ENCODE data around the gene SUPT6H.

SUPT6H gene

DNA sequence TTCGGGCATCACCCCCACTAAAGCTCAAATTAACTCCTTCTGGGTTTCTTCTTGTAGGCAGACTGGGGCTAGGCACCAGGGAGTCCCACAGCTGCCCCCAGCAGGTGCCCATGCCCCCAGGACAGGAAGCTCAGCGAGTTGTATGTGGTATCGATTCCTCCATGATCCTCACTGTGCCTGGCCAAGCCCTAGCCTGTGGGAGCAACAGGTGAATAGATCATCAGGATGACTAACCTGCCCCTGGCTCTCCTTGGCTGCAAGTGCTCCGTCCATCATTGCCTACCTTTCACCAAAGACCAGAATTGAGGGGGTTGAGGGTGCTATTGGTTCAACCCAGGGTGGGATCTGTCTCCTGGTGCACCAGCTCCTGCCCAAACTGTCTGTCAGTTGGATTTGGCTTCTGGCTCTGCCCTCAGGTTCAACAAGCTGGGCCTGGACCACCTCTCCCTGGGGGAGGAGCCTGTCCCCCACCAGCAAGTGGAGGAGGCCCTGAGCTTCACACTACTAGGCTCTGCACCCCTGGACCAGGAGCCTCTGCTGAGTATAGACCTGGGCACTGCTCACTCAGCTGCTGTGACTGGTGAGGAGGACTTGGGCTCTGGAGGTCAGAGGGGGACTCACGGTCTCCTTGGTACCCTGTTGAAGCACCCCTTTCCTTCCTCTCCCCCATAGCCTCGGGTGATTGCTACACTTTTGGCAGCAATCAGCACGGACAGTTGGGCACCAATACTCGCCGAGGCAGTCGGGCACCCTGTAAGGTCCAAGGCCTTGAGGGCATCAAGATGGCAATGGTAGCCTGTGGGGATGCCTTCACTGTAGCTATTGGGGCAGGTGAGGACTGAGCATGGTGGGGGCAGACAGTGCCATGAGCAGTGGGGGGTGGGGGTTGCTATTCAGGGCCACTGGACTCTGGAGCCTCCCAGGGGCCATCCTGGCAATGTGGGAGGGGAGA is 78.7 kb downstream of the SUPT6H start:
- DNase-seq, result no peak

DNA sequence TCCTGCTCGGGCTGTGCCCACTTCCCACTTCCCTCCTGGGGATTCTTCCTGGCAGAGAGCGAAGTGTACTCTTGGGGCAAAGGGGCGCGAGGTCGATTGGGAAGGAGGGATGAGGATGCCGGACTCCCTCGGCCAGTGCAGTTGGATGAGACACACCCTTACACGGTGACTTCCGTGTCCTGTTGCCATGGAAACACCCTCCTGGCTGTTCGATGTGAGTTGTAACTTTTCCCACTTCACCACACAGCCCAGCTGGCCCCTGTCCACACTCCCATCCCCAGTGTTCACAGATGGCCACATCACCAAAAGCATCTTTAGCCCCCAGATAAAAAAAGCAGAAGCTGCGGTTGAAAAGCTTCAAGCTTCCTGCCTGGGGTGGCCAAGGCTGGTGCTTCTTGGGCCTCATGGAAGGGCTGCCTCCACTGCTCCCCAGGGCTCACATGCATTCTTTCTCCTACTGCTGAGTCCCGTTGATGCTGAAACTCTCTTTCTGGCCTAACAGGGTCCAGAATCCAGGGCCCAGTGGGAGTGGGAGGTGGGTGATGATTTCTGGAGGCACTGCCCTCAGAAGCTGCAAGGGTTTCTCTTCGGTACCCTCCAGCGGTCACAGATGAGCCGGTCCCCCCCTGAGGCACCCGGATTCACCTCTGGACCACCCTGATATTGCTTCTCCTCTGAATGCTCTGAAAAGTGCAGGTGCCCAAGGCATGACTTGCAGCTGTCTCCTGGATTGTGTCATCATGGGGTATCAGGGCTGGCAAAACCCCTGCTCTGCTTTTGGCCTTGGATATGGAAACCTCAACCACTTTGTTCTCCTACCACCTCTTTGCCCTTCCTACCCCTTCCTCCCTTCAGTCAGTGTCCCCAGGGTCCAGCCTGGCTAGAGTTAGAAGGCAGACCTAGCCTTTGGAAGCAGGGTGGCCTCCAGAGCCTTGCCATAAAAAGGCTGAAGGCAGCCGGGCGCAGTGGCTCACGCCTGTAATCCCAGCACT is 79.6 kb downstream of the SUPT6H start:
- DNase-seq, result no peak

DNA sequence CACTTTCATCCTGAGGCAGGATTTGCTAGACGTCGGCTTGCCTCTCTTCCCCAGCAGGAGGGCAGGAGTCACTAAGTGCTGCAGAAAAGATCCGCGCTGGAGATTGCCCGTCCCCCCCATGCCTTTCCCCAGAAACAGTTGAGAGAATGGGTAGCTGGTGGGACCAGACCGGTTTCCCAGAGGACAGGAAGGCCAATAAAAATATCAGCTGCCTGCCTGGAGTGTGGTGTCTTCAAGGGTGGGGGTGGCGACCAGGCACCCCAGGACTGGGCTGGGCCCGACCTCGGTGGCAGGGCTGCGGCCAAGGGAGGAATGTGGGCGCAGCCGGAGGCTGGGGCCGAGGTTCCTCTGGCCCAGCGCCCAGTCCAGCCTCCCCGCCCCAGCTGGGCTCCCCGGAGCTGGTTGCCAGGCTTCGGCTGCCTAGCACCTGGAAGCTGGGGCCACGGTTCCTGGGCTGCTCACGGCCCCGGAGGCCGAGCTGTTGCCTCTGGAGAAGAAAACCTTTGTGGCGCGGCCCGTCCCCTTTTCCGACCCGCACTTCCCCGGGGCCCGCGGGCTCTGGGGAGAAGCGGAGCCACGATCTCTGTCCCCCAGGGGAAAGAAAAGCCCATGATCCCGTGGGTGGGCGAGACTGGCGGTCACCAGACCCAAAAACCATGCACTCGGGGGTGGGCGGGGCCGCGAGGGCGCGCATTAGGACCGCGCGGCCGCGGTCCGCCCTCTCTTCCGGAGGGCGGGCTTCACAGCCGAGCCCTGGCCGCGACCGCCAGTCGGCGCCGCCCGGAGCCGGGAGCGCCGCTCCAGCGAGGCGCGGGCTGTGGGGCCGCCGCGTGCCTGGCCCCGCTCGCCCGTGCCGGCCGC is 81.5 kb downstream of the SUPT6H start, which contains the start of gene TRAF4:
Gene TRAF4, plus strand, starts transcription at position 769 of the 861 bp plus-strand sequence. CDS start 102 bp downstream, outside the sequence.
- DNase-seq, result peak; percentile 70 to 81

DNA sequence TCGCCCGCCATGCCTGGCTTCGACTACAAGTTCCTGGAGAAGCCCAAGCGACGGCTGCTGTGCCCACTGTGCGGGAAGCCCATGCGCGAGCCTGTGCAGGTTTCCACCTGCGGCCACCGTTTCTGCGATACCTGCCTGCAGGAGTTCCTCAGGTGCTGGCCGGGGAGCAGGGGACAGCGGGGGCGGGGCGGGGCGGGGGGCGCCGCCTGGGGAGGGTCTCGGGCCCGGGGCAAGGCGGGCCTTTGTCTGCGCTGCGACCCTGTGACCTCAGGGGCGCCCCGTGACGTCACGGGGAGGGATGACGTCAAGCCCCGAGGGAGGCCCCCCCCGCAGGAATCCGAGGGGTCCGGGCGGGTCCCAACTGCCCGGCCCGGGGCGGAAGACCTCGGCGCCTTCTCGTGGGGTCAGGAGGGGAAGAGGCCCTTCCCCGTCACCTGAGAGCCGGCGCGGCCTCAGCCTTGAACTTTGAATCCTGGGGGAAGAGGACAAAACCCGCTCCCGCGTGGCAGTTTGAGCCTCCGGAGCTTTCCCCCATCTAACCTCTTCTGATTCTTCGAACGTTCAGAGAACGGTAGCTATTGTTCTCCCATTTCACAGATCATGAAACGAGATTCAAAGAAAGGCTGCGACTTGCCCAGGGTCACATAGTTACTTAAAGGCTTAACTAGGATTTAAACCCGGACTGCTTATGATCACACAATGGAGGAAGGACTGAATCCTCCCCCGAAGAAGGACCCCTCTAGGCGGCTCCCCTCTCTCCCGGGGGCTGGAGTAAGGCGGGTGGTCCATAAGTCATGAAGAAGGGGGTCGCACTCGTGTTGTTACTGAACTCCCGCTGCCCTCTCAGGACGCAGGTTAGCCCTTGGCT is 82.3 kb downstream of the SUPT6H start:
- DNase-seq, result peak; percentile 36 to 43

DNA sequence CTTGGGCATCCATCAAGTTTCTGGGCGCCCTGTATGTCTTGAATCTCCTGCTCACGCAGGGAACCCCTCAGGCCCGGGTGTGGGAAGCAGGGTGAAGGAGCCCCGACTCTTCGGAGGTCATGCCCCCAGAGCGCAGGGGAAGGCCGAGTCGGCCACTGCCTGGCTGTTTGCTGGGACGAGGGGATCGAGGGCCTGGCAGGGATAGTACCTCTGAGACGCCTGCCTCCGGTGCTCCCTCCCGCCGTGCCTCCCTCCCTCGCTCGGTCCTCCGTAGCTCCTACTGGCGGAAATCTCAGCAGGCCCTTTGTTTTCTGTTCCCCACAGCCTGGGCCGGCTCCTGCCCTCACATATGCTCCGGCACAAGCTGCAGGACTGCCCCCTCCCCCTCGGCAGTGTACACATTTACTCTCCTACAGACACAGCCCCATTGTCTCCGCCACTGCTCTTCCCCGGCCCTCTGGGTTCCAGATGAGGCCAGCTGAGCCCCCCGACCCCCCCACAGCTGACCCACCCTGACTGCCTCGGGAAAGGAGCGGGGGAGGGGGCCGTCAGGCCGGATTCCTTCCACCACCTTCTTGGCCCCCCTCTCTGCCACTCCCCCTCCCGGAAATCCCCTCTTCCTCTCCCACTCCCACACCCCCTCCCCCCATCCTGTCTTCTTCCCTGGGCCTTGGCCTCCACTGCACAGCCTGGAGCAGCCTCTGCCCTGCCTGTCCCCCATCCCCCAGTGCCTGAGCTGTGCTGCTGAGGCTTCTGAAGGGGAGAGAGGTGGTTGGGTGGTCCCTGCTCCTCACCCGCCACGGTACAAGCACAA is 83.2 kb downstream of the SUPT6H start:
- peak in 1 of 2 experiments; percentile 11 for DNase-seq

DNA sequence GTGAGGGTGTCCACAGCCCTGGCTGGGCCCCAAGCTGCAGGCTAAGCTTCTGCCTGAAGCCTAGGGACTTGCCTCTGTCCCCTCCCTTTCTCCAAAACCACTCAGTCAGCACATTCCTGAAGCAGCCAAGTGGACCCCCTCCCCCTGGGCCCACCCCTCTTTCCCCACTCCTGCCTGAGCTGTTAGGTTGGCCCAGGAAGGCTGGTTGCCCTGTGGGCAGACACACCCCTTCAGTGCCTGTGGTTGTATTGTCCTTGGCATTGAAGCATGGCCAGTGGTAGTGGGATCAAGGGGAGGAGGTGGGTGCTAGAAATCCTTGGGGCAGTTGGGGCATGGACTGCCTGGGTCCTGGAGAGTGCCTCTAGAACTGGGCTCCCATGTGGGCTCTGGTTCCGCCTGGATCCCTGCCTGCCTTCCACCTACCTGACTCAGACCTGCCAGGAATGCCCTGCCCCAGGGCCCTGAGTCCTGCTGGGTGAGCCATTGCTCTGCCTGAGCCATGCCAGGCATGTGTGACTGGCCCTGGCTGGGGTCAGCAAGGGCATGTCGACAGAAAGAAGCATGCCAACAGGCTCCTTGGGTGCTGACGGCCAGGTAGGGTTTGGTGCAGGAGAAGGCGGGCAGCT is 83.9 kb downstream of the SUPT6H start:
- no peak for DNase-seq

DNA sequence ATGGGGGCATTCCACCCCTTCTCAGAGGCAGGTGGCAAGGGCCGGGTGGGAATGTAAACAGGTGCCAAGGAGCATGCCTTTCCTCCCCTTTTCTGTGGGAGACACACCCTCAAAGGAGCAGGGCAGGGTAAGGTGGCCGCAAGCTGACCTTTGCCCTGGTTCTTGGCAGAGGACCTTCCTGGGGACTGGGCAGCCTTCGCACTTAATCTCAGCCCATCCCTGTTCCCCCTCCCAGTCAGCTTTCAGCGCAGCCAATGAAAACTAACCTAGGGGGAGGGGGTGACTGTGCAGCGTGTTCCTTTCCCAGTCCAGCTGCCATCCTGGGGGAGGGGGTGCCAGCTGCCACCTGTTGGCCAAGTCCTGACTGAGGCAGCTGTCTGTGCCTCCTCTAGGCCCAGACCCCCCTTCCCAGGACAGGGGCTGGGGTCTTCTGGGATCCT is 84.6 kb downstream of the SUPT6H start:
- DNase-seq, result no peak

DNA sequence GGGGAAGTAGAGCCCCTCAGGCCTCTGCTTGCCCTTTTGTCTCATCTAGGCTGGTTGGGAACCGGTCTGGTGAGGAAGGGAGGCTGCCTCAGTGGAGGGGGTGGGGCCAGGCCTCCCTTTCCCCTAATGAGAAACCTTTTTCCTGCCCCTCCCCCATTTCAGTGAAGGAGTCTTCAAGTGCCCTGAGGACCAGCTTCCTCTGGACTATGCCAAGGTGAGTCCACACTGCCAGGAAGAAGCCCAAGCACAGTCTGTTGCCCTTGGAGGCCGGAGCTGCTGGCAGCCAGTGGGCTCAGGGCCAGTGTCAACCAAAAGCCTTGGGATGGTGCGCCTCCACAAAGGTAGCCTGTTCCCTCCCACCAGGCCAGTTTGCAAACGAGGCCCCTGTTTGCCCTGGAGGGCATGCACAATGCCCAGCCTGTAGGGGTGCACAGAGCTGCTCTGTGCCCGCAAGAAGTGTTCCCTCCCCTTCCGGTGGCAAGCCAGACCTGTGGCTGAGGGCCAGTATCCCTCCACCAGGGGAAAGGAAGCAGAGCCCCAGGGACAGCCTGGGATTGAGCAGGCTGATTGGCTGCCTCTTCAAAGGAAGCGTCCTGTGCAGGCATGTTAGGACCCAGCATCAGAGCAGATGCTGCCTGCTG is 85.2 kb downstream of the SUPT6H start:
- no peak for DNase-seq

DNA sequence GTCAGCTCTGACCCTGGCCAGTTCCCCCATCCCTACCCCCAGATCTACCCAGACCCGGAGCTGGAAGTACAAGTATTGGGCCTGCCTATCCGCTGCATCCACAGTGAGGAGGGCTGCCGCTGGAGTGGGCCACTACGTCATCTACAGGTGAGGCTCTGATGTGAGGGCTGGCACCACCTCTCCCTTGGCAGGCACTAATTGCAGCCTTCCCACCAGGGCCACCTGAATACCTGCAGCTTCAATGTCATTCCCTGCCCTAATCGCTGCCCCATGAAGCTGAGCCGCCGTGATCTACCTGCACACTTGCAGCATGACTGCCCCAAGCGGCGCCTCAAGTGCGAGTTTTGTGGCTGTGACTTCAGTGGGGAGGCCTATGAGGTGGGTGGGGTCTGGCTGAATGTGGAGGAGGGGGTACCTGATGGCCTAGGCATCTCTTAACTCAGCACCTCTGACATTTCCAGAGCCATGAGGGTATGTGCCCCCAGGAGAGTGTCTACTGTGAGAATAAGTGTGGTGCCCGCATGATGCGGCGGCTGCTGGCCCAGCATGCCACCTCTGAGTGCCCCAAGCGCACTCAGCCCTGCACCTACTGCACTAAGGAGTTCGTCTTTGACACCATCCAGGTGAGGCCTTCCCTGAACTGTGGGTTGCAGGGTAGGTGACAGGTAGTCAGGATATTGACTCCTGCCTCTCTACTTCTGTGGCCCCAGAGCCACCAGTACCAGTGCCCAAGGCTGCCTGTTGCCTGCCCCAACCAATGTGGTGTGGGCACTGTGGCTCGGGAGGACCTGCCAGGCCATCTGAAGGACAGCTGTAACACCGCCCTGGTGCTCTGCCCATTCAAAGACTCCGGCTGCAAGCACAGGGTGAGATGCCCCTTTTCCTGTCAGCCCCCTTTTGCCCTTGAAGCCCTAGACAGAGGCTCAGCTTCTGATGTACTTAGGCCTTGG is 86.1 kb downstream of the SUPT6H start:
- no peak for DNase-seq

DNA sequence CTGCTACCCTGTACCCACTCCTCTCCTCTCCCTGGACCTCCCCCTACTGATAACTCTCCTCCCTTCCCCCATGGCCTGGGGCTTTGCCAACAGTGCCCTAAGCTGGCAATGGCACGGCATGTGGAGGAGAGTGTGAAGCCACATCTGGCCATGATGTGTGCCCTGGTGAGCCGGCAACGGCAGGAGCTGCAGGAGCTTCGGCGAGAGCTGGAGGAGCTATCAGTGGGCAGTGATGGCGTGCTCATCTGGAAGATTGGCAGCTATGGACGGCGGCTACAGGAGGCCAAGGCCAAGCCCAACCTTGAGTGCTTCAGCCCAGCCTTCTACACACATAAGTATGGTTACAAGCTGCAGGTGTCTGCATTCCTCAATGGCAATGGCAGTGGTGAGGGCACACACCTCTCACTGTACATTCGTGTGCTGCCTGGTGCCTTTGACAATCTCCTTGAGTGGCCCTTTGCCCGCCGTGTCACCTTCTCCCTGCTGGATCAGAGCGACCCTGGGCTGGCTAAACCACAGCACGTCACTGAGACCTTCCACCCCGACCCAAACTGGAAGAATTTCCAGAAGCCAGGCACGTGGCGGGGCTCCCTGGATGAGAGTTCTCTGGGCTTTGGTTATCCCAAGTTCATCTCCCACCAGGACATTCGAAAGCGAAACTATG is 87.0 kb downstream of the SUPT6H start:
- DNase-seq, result no peak

DNA sequence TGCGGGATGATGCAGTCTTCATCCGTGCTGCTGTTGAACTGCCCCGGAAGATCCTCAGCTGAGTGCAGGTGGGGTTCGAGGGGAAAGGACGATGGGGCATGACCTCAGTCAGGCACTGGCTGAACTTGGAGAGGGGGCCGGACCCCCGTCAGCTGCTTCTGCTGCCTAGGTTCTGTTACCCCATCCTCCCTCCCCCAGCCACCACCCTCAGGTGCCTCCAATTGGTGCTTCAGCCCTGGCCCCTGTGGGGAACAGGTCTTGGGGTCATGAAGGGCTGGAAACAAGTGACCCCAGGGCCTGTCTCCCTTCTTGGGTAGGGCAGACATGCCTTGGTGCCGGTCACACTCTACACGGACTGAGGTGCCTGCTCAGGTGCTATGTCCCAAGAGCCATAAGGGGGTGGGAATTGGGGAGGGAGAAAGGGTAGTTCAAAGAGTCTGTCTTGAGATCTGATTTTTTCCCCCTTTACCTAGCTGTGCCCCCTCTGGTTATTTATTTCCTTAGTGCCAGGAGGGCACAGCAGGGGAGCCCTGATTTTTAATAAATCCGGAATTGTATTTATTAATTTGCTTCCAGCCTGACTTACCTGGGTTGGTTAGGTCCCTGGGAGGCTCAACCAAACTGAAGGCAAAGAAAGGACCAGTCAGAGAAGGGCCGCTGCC is 87.6 kb downstream of the SUPT6H start:
- DNase-seq, result no peak

DNA sequence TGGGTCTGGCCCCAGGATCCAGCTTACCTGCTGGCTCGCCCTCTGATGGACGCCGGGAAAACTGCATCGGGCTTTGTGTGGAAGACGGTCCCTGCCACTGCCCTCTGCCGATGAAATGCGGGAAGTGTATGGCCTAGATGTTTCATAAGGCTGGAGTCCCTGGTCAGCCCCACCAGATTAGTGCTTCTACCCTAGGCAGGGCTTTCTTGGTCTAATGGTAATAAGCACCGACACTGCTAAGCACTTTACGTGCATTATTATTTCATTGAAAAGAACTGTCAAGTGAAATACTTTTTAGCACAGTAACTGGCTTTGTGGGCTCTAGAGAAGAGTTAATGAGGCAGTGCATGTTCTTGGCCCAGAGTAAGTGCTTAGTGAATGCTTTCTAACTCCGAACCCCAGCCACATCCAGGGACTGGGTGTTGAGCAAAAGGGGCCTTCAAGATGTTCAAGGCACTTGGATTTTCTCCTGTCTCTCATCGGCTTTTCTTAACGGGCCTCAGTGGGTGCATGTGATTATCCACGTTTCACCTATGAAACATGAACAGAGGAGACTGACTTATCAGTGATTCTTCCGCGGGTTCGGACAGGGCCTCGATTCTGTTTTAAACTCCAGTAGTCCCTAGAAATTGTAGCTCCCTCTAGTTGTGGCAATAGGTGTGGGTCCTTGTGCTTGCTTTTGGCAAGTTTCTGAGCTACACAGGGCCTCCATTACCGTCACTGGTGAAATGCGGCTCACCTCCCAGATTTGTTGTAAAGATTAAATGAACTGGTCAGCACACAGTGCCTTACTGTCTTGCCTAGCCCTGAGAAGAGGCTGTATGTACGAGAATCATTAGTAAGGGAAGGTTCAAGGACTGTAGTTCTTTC is 88.4 kb downstream of the SUPT6H start:
- peak; percentile 85 to 87 for DNase-seq

DNA sequence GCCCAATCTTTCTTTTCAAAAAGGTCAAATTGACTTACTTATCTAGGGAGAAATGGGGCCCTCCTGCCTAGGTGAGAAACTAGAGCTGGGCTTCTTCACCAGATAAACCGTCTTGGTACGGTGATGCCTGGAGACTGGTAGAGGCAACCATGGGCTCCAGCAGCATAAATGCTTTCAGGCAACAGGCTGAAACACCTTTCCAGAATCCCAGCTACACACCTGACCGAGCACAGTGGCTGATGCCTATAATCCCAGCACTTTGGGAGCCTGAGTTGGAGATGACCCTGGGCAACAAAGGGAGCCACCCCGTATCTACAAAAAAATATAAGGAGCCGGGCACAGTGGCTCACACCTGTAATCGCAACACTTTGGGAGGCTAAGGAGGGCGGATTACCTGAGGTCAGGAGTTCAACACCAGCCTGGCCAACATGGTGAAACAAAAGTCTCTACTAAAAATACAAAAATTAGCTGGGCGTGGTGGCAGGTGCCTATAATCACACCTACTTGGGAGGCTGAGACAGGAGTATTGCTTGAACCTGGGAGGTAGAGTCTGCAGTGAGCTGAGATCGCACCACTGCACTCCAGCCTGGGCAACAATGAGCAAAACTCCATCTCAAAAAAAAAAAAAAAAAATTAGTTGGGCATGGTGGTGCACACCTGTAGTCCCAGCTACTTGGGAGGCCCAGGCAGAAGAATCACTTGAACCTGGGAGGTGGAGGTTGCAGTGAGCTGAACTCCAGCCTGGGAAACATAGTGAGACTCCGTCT is 89.8 kb downstream of the SUPT6H start:
- DNase-seq, result no peak
